GM23338 (cell line): ENCODE data around the gene CDCA5.

Experiments used
- CREB1 ChIP-seq: fragments of 250-450 bp; sonication (Bioruptor Pico); IDR thresholded peaks from 2 replicates; pipeline ENCODE4 v1.5.0; 2020; ENCODE audit warnings: low read depth, mild to moderate bottlenecking, moderate library complexity
- EZH2 ChIP-seq: fragments of 200-600 bp; sonication (generic); IDR thresholded peaks from one replicate; pipeline ENCODE4 v1.8.0; 2017; ENCODE audit warnings: antibody characterized with exemption, mild to moderate bottlenecking, low read depth; ENCODE audit not compliant: unreplicated experiment
- TF ChIP-seq, protein P1 (sequence below), 2 experiments: fragments of 200-600 bp in 1 of 2; sonication (generic) in 1 of 2; conservative IDR thresholded peaks; 2 replicates each; pipeline versions ENCODE4 v1.5.1 to v1.6.1; 2016 to 2017; ENCODE audit warnings: antibody characterized with exemption in 2 of 2, low read depth in 2 of 2, mild to moderate bottlenecking in 2 of 2, moderate library complexity in 1 of 2

DNA sequence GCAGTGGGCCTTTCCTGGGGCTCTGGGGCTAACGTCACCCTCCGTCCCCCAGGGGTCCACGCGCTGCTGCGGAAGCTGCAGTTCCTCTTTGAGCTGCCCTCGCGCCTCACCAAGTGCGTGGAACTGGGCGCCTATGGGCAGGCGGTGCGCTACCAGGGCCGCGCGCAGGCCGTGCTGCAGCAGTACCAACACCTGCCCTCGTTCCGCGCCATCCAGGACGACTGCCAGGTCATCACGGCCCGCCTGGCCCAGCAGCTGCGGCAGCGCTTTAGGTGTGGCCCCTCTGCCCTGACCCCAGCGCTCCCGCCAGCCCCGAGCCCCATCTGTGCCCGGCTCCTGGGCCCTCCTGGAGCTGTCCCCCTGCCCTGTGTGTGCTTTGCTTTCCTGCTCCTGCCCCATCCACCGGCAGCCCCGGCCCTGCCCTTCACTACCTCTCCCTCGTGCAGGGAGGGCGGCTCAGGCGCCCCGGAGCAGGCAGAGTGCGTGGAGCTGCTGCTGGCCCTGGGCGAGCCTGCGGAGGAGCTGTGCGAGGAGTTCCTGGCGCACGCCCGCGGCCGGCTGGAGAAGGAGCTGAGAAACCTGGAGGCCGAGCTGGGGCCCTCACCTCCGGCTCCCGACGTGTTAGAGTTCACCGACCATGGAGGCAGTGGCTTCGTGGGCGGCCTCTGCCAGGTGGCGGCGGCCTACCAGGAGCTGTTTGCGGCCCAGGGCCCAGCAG, 24.1 kb upstream of the CDCA5 start:
- no peak for TF ChIP-seq EZH2
- TF ChIP-seq, protein P1, sequence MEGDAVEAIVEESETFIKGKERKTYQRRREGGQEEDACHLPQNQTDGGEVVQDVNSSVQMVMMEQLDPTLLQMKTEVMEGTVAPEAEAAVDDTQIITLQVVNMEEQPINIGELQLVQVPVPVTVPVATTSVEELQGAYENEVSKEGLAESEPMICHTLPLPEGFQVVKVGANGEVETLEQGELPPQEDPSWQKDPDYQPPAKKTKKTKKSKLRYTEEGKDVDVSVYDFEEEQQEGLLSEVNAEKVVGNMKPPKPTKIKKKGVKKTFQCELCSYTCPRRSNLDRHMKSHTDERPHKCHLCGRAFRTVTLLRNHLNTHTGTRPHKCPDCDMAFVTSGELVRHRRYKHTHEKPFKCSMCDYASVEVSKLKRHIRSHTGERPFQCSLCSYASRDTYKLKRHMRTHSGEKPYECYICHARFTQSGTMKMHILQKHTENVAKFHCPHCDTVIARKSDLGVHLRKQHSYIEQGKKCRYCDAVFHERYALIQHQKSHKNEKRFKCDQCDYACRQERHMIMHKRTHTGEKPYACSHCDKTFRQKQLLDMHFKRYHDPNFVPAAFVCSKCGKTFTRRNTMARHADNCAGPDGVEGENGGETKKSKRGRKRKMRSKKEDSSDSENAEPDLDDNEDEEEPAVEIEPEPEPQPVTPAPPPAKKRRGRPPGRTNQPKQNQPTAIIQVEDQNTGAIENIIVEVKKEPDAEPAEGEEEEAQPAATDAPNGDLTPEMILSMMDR (conservative IDR thresholded peaks at IDR 0.05; ENCODE audit: low read depth in 2 of 2), result no peak
- TF ChIP-seq CREB1 (CRISPR knock-in tag), result no peak
